Neutrophil (primary cell): ENCODE measurements around the gene MDK.
"Not testable (repeated sequence)": the region's sequence is repeated elsewhere in the genome, so short reads cannot be mapped to it uniquely, and the experiment has no call there.

Experiments used
- H3K27ac ChIP-seq: fragments of 200-600 bp; sonication (generic); 2 replicates; pipeline ENCODE4 v1.5.1; 2016; ENCODE audit warnings: mild to moderate bottlenecking, moderate library complexity
- H3K27me3 ChIP-seq: fragments of 200-600 bp; sonication (generic); 2 replicates; pipeline ENCODE4 v1.6.0; 2016; ENCODE audit warnings: mild to moderate bottlenecking
- H3K36me3 ChIP-seq: fragments of 200-600 bp; sonication (generic); 2 replicates; pipeline ENCODE4 v1.5.1; 2017
- H3K4me1 ChIP-seq, 2 experiments: fragments of 200-600 bp in 1 of 2; sonication (generic) in 1 of 2; 1 replicate in 1 of 2; 2 replicates in 1 of 2; pipeline versions ENCODE4 v1.5.1 to v1.6.1; 2013 to 2016; ENCODE audit warnings: low read depth in 1 of 2, low read length in 1 of 2, mild to moderate bottlenecking in 1 of 2, moderate library complexity in 1 of 2; ENCODE audit not compliant: control insufficient read depth in 1 of 2, insufficient read depth in 1 of 2
- H3K4me3 ChIP-seq, 2 experiments: fragments of 200-600 bp in 1 of 2; sonication (generic) in 1 of 2; 1 replicate in 1 of 2; 2 replicates in 1 of 2; pipeline ENCODE4 v1.5.1; 2013 to 2016; ENCODE audit warnings: low read depth in 1 of 2, low read length in 1 of 2, mild to moderate bottlenecking in 1 of 2, moderate library complexity in 1 of 2
- H3K9me3 ChIP-seq: fragments of 200-600 bp; sonication (generic); 2 replicates; pipeline ENCODE4 v1.5.1; 2016
- CTCF ChIP-seq: fragments of 200-600 bp; sonication (generic); IDR thresholded peaks from 2 replicates; pipeline ENCODE4 v1.5.1; 2016; ENCODE audit warnings: antibody characterized with exemption

MDK gene

GRCh38 chr11:46370253-46370652 lies 11.2 kb upstream of the MDK start:
- Histone ChIP-seq H3K27me3 (no peaks in the 10 kb centered on the region), H3K4me1 (peaks cover 6 to 11% of the 10 kb centered on the region in 2 experiments), H3K27ac (no peak overlapping the region), H3K9me3 (no peaks in the 10 kb centered on the region), H3K36me3 (peaks cover 99% of the 10 kb centered on the region), H3K4me3 (no peak overlapping the region)
- no peak for TF ChIP-seq CTCF

- not testable (repeated sequence) for H3K27ac ChIP-seq, H3K4me3 ChIP-seq, H3K27me3 ChIP-seq, H3K9me3 ChIP-seq
- Histone ChIP-seq H3K4me1 (peaks cover 6 to 11% of the 10 kb centered on the region in 2 experiments), H3K36me3 (peaks cover 99% of the 10 kb centered on the region)
These were observed 10.2 kb upstream of the MDK start for GRCh38 chr11:46371262-46371661.

GRCh38 chr11:46372086-46372485 lies 9.4 kb upstream of the MDK start:
- no peak for TF ChIP-seq CTCF
- Histone ChIP-seq H3K4me1 (peaks cover 2 to 9% of the 10 kb centered on the region in 2 experiments), H3K4me3 (no peak overlapping the region), H3K9me3 (peaks cover 6% of the 10 kb centered on the region), H3K27me3 (no peaks in the 10 kb centered on the region), H3K36me3 (peaks cover 99% of the 10 kb centered on the region), H3K27ac (no peak overlapping the region)

GRCh38 chr11:46372501-46372900 lies 9.0 kb upstream of the MDK start:
- H3K36me3 ChIP-seq, result peaks cover 99% of the 10 kb centered on the region

GRCh38 chr11:46373787-46374740 lies 7.4 kb upstream of the MDK start:
- Histone ChIP-seq H3K27me3 (no peaks in the 10 kb centered on the region), H3K27ac (no peak overlapping the region), H3K9me3 (peaks cover 6% of the 10 kb centered on the region), H3K36me3 (peaks cover 98% of the 10 kb centered on the region), H3K4me1 (peaks cover 10 to 17% of the 10 kb centered on the region in 2 experiments), H3K4me3 (no peak overlapping the region)
- TF ChIP-seq CTCF, result no peak

More at GRCh38 chr11:46372501-46372900, 9.0 kb upstream of the MDK start:
- not testable (repeated sequence) for H3K27me3 ChIP-seq, H3K4me1 ChIP-seq, H3K9me3 ChIP-seq, H3K27ac ChIP-seq, H3K4me3 ChIP-seq

GRCh38 chr11:46374815-46375214 lies 6.7 kb upstream of the MDK start:
- no peak for TF ChIP-seq CTCF

More at GRCh38 chr11:46374815-46375214, 6.7 kb upstream of the MDK start:
- peaks cover 6% of the 10 kb centered on the region for H3K9me3 ChIP-seq
- H3K27ac ChIP-seq, result no peak overlapping the region
- no peak overlapping the region for H3K4me3 ChIP-seq
- H3K27me3 ChIP-seq, result no peaks in the 10 kb centered on the region
- H3K36me3 ChIP-seq, result peaks cover 94% of the 10 kb centered on the region
- peaks cover 18 to 25% of the 10 kb centered on the region in 2 experiments for H3K4me1 ChIP-seq
